HepG2 (cell line): ENCODE data around the gene CAPN8.

Experiments used
- HHEX ChIP-seq: IDR thresholded peaks from 2 replicates; pipeline ENCODE4 v1.6.1; 2016; ENCODE audit warnings: control low read depth
- SIN3A ChIP-seq: IDR thresholded peaks from 2 replicates; pipeline ENCODE4 v1.6.1; 2011; ENCODE audit warnings: low read depth, mild to moderate bottlenecking, control low read depth, low read length, borderline replicate concordance
- TF ChIP-seq, protein P1 (sequence below): sonication (generic); formaldehyde crosslinking; IDR thresholded peaks from 2 replicates; pipeline ENCODE4 v1.5.0; 2020; ENCODE audit warnings: mild to moderate bottlenecking, missing genetic modification reagents, moderate library complexity

DNA sequence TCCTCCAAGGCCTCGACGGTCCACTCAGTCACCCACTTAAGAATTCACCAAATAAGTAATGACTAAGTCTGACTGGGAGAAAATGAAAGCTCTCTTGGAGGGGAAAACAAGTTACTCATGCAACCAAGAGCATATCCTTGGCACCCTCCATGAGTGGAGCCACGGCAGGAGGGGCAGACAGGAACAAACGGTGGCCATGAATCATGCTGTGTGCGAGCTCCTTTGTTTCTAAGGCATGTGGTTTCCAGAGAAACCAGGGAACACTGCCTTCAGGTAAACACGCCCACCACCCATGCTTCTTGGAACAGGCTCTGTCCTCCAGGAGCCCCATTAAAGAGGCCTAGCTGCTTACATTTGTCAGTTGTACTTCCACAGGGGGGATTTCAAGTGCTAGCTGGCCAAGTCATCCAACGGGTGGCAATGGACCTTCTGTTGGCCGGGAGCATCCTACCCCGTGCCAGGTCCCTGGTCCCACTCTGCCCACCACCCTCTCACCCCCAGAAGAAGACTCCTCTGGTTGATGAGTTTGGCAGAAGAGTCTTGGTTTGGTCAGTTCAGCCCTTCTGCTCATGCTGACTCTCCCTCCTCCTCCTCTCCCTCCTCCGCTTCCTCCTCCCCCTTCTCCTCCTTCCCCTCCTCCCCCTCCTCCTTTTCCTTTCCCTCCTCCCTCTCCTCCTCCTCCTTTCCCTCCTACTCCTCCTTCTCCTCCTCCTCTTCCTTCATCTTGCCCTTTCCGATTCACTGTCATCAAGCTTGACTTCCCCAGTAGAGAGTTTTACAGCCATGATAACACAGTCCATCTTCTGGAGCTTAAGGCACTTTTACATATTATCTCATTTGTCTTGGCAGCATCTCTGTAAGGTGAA, 164.7 kb downstream of the CAPN8 start:
- TF ChIP-seq, protein P1, sequence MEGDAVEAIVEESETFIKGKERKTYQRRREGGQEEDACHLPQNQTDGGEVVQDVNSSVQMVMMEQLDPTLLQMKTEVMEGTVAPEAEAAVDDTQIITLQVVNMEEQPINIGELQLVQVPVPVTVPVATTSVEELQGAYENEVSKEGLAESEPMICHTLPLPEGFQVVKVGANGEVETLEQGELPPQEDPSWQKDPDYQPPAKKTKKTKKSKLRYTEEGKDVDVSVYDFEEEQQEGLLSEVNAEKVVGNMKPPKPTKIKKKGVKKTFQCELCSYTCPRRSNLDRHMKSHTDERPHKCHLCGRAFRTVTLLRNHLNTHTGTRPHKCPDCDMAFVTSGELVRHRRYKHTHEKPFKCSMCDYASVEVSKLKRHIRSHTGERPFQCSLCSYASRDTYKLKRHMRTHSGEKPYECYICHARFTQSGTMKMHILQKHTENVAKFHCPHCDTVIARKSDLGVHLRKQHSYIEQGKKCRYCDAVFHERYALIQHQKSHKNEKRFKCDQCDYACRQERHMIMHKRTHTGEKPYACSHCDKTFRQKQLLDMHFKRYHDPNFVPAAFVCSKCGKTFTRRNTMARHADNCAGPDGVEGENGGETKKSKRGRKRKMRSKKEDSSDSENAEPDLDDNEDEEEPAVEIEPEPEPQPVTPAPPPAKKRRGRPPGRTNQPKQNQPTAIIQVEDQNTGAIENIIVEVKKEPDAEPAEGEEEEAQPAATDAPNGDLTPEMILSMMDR (CRISPR knock-in tag) = no peak
- TF ChIP-seq SIN3A = no peak
- no peak for TF ChIP-seq HHEX (CRISPR knock-in tag)
